A549 (cell line): ENCODE data around the gene TRAPPC4. TPM values are rescaled to one million over a fixed set of nuclear protein-coding genes. Genes with fewer than 3 reads are reported as not detected.
A peak's percentile ranks its signal among the peaks of the same experiment; 100 is the strongest.

Experiments
- ATAC-seq, 2 experiments: fragments of 200-7000 bp in 1 of 2; fragments of >200 bp in 1 of 2; cut with Nextera tagmentation in 1 of 2; cut with Tn5 transposase in 1 of 2; 3 replicates each; pipeline versions ENCODE4 v1.8.0 to v1.9.1; 2018 to 2020; ENCODE audit warnings: mild to moderate bottlenecking in 1 of 2, moderate library complexity in 1 of 2
- CTCF ChIA-PET: fragments of 300-600 bp; sonication (Branson Sonifier 250); formaldehyde crosslinking; extraction: SDS; loops from one replicate; lab custom pipeline; 2021; ENCODE audit warnings: antibody characterized with exemption, inconsistent platforms; lab: Yijun Ruan, JAX
- POLR2A ChIA-PET: fragments of 350-600 bp; formaldehyde crosslinking; extraction: SDS; loops from one replicate; lab custom pipeline; 2021; ENCODE audit warnings: antibody characterized with exemption, inconsistent platforms; lab: Yijun Ruan, JAX
- DNase-seq, 2 experiments: peaks; one replicate each; pipeline versions ENCODE4 v3.0.0 to v3.0.0-alpha.2; 2011 to 2016; ENCODE audit warnings: low read depth in 1 of 2, low spot score in 1 of 2
- FAIRE-seq: peaks from 2 replicates; lab custom pipeline; 2011; peaks lifted over from hg19 to GRCh38; lab: Jason Lieb, UNC
- H3K27ac ChIP-seq, 2 experiments: fragments of >200 bp; sonication (Bioruptor Twin); formaldehyde crosslinking; 3 replicates each; pipeline ENCODE4 v1.5.1; 2016 to 2017
- H3K4me1 ChIP-seq: fragments of >200 bp; sonication (Bioruptor Twin); formaldehyde crosslinking; 3 replicates; pipeline ENCODE4 v1.6.1; 2016
- H3K4me2 ChIP-seq: fragments of >200 bp; sonication (Bioruptor Twin); formaldehyde crosslinking; 3 replicates; pipeline ENCODE4 v1.6.1; 2016
- H3K4me3 ChIP-seq: fragments of >200 bp; sonication (Bioruptor Twin); formaldehyde crosslinking; 3 replicates; pipeline ENCODE4 v1.5.1; 2016
- H3K9me3 ChIP-seq: fragments of >200 bp; sonication (Bioruptor Twin); formaldehyde crosslinking; 3 replicates; pipeline ENCODE4 v1.6.1; 2016
- CBX8 ChIP-seq: fragments of 200-600 bp; sonication (generic); IDR thresholded peaks from 2 replicates; pipeline ENCODE4 v1.6.1; 2016
- CHD4 ChIP-seq: fragments of 200-600 bp; sonication (generic); IDR thresholded peaks from 2 replicates; pipeline ENCODE4 v1.6.1; 2016; ENCODE audit warnings: antibody characterized with exemption, mild to moderate bottlenecking, borderline replicate concordance
- EP300 ChIP-seq, 2 experiments: fragments of >200 bp; sonication (Bioruptor Twin); formaldehyde crosslinking; IDR thresholded peaks; 2 replicates in 1 of 2; 3 replicates in 1 of 2; pipeline ENCODE4 v1.6.1; 2016 to 2017
- HEYL ChIP-seq: fragments of 250-450 bp; sonication (Bioruptor Pico); IDR thresholded peaks from 2 replicates; pipeline ENCODE4 v1.8.0; 2021; ENCODE audit warnings: mild to moderate bottlenecking, moderate library complexity
- HOXA7 ChIP-seq: fragments of 250-450 bp; sonication (Bioruptor Pico); IDR thresholded peaks from 2 replicates; pipeline ENCODE4 v1.5.0; 2020; ENCODE audit warnings: mild to moderate bottlenecking, moderate library complexity
- HOXB13 ChIP-seq: fragments of 250-450 bp; sonication (Bioruptor Pico); IDR thresholded peaks from 2 replicates; pipeline ENCODE4 v1.5.0; 2020; ENCODE audit warnings: low read depth, mild to moderate bottlenecking, moderate library complexity
- JUN ChIP-seq, 2 experiments: fragments of >200 bp; sonication (Bioruptor Twin); formaldehyde crosslinking; IDR thresholded peaks; 2 replicates in 1 of 2; 3 replicates in 1 of 2; pipeline ENCODE4 v1.6.1; 2016 to 2017
- MAZ ChIP-seq: fragments of 150-350 bp; IDR thresholded peaks from 2 replicates; pipeline ENCODE4 v1.6.1; 2014; ENCODE audit warnings: antibody characterized with exemption, low read depth, low read length, borderline replicate concordance
- NFE2L2 ChIP-seq: fragments of 150-350 bp; conservative IDR thresholded peaks from 2 replicates; pipeline ENCODE4 v1.6.1; 2014; ENCODE audit warnings: low read length
- NPAS2 ChIP-seq: fragments of 250-450 bp; sonication (Bioruptor Pico); IDR thresholded peaks from 2 replicates; pipeline ENCODE4 v1.8.0; 2022; ENCODE audit warnings: mild to moderate bottlenecking, moderate library complexity, borderline replicate concordance
- POLR2A ChIP-seq: IDR thresholded peaks from 2 replicates; pipeline ENCODE4 v1.6.1; 2012; ENCODE audit warnings: mild to moderate bottlenecking, low read length
- RNF2 ChIP-seq: fragments of 200-600 bp; sonication (generic); IDR thresholded peaks from 2 replicates; pipeline ENCODE4 v1.6.1; 2016; ENCODE audit warnings: low read depth, mild to moderate bottlenecking, antibody characterized with exemption, moderate library complexity, borderline replicate concordance
- SMC3 ChIP-seq: fragments of >200 bp; sonication (Bioruptor Twin); formaldehyde crosslinking; IDR thresholded peaks from 3 replicates; pipeline ENCODE4 v1.6.1; 2018; ENCODE audit warnings: inconsistent platforms
- ZSCAN20 ChIP-seq: fragments of 250-450 bp; sonication (Bioruptor Pico); IDR thresholded peaks from 2 replicates; pipeline ENCODE4 v1.8.0; 2022; ENCODE audit warnings: mild to moderate bottlenecking, moderate library complexity
- WGBS: methylation state at CpG from one replicate; pipeline ENCODE4 v1.1.6; 2017; ENCODE audit errors: missing lambda C conversion rate; 5-methylcytosine and 5-hydroxymethylcytosine counted together
- polyA plus RNA-seq, 4 experiments: library from polyadenylated mRNA; depleted of rRNA in 3 of 4; stranded (reverse); fragments of >200 nt; fragmentation: RNase III in 1 of 4; extraction: RNeasy Plus Mini Kit Qiagen cat#74134 plus additional on column Dnase treatment in 1 of 4; gene quantifications; 2 replicates in 3 of 4; 3 replicates in 1 of 4; pipeline ENCODE4 v1.2.3, GENCODE V29; 2011 to 2017
- TF ChIP-seq, protein P1 (sequence below): IDR thresholded peaks from 2 replicates; pipeline ENCODE4 v1.6.1; 2012
- TF ChIP-seq, protein P2 (sequence below): IDR thresholded peaks from 2 replicates; pipeline ENCODE4 v1.6.1; 2012
- TF ChIP-seq, protein P3 (sequence below): fragments of 250-450 bp; sonication (Bioruptor Pico); IDR thresholded peaks from 2 replicates; pipeline ENCODE4 v1.5.0; 2021; ENCODE audit warnings: mild to moderate bottlenecking, moderate library complexity, borderline replicate concordance
- TF ChIP-seq, protein P4 (sequence below): fragments of 200-600 bp; sonication (generic); IDR thresholded peaks from 2 replicates; pipeline ENCODE4 v1.6.1; 2016; ENCODE audit warnings: antibody characterized with exemption, mild to moderate bottlenecking, moderate library complexity
- TF ChIP-seq, protein P5 (sequence below): IDR thresholded peaks from 2 replicates; pipeline ENCODE4 v1.6.1; 2012; ENCODE audit warnings: low read depth, borderline replicate concordance

Gene TRAPPC4
- polyA plus RNA-seq, 2 of the 4 experiments (the other 2 are of a cell fraction), result 71.6 to 77.7 TPM

DNA sequence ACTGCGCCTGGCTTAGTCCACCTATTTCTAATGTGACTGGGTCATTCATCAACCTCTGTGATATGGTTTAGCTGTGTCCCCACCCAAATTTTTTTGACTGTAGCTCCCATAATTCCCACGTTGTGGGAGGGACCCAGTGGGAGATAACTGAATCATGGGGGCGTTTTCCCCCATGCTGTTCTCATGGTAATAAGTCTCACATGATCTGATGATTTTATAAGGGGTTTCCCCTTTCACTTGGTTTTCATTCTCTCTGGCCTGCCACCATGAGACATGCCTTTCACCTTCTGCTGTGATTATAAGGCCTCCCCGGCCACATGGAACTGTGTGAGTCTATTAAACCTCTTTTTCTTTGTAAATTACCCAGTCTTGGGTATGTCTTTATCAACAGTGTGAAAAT is 11.9 kb upstream of the TRAPPC4 start:
- Histone ChIP-seq H3K27ac (no peak overlapping the region), H3K4me3 (no peak overlapping the region), H3K4me1 (no peaks in the 10 kb centered on the region), H3K9me3 (no peaks in the 10 kb centered on the region), H3K4me2 (no peak overlapping the region)
- 79% methylated on average over 4 of the region's 4 CpGs for WGBS
- POLR2A ChIA-PET, result no interaction called here
- no peak for FAIRE-seq
- DNase-seq, result no peak
- no peak for TF ChIP-seq HEYL
- no peak for TF ChIP-seq HOXB13 (CRISPR knock-in tag)
- TF ChIP-seq EP300 (IDR thresholded peaks at IDR 0.05), result no peak
- no peak for TF ChIP-seq NPAS2 (CRISPR knock-in tag)
- TF ChIP-seq, protein P1, sequence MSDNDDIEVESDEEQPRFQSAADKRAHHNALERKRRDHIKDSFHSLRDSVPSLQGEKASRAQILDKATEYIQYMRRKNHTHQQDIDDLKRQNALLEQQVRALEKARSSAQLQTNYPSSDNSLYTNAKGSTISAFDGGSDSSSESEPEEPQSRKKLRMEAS, result no peak
- no peak for TF ChIP-seq CHD4
- no peak for TF ChIP-seq HOXA7
- TF ChIP-seq JUN (IDR thresholded peaks at IDR 0.05), result no peak
- TF ChIP-seq, protein P2, sequence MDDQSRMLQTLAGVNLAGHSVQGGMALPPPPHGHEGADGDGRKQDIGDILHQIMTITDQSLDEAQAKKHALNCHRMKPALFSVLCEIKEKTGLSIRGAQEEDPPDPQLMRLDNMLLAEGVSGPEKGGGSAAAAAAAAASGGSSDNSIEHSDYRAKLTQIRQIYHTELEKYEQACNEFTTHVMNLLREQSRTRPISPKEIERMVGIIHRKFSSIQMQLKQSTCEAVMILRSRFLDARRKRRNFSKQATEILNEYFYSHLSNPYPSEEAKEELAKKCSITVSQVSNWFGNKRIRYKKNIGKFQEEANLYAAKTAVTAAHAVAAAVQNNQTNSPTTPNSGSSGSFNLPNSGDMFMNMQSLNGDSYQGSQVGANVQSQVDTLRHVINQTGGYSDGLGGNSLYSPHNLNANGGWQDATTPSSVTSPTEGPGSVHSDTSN, result no peak
- TF ChIP-seq, protein P3, sequence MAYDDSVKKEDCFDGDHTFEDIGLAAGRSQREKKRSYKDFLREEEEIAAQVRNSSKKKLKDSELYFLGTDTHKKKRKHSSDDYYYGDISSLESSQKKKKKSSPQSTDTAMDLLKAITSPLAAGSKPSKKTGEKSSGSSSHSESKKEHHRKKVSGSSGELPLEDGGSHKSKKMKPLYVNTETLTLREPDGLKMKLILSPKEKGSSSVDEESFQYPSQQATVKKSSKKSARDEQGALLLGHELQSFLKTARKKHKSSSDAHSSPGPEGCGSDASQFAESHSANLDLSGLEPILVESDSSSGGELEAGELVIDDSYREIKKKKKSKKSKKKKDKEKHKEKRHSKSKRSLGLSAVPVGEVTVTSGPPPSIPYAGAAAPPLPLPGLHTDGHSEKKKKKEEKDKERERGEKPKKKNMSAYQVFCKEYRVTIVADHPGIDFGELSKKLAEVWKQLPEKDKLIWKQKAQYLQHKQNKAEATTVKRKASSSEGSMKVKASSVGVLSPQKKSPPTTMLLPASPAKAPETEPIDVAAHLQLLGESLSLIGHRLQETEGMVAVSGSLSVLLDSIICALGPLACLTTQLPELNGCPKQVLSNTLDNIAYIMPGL (CRISPR knock-in tag), result no peak
- TF ChIP-seq, protein P4, sequence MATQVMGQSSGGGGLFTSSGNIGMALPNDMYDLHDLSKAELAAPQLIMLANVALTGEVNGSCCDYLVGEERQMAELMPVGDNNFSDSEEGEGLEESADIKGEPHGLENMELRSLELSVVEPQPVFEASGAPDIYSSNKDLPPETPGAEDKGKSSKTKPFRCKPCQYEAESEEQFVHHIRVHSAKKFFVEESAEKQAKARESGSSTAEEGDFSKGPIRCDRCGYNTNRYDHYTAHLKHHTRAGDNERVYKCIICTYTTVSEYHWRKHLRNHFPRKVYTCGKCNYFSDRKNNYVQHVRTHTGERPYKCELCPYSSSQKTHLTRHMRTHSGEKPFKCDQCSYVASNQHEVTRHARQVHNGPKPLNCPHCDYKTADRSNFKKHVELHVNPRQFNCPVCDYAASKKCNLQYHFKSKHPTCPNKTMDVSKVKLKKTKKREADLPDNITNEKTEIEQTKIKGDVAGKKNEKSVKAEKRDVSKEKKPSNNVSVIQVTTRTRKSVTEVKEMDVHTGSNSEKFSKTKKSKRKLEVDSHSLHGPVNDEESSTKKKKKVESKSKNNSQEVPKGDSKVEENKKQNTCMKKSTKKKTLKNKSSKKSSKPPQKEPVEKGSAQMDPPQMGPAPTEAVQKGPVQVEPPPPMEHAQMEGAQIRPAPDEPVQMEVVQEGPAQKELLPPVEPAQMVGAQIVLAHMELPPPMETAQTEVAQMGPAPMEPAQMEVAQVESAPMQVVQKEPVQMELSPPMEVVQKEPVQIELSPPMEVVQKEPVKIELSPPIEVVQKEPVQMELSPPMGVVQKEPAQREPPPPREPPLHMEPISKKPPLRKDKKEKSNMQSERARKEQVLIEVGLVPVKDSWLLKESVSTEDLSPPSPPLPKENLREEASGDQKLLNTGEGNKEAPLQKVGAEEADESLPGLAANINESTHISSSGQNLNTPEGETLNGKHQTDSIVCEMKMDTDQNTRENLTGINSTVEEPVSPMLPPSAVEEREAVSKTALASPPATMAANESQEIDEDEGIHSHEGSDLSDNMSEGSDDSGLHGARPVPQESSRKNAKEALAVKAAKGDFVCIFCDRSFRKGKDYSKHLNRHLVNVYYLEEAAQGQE, result no peak
- TF ChIP-seq POLR2A, result no peak
- no peak for TF ChIP-seq NFE2L2
- no peak for TF ChIP-seq RNF2
- CTCF ChIA-PET, result no interaction called here
- no peak for ATAC-seq

DNA sequence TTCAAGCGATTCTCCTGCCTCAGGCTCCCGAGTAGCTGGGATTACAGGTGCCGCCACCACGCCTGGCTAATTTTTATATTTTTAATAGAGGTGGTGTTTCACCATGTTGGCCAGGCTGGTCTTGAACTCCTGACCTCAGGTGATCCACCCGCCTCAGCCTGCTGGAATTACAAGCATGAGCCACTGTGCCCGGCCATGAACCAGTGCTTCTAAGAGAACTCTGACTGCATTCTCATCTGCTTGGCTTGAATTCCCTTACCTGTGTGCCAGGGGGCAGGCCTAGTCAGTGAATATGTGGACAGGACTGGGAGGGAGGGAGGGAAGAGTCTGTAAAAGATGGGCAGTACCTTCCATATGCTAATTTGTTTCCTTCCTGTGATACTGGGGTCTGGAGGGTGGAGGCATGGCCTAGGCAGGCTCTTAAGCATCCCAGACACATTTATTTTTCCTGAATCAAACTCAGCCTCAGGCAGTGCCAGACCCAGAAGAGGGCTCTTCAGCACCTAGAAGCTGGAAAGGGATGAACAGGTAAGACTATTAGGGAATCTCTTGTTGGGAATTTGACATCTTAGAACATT is 7.0 kb upstream of the TRAPPC4 start:
- TF ChIP-seq NFE2L2, result no peak
- TF ChIP-seq, protein P5, sequence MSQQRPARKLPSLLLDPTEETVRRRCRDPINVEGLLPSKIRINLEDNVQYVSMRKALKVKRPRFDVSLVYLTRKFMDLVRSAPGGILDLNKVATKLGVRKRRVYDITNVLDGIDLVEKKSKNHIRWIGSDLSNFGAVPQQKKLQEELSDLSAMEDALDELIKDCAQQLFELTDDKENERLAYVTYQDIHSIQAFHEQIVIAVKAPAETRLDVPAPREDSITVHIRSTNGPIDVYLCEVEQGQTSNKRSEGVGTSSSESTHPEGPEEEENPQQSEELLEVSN, result no peak
- TF ChIP-seq MAZ, result no peak
- TF ChIP-seq RNF2, result no peak
- no peak for TF ChIP-seq ZSCAN20 (CRISPR knock-in tag)
- TF ChIP-seq CBX8, result no peak
- no peak for TF ChIP-seq SMC3
- no peak for TF ChIP-seq JUN (IDR thresholded peaks at IDR 0.05)
- POLR2A ChIA-PET, result no interaction called here
- DNase-seq (no peak), ATAC-seq (peak; percentile 36; a peak in 4 of 6 replicates), FAIRE-seq (no peak)
- no peak overlapping the region for H3K4me3 ChIP-seq
- H3K4me1 ChIP-seq, result peaks cover 14% of the 10 kb centered on the region
- 90% methylated on average over 5 of the region's 6 CpGs for WGBS
- CTCF ChIA-PET, result no interaction called here
- H3K27ac ChIP-seq, result no peak overlapping the region
- no peak overlapping the region for H3K4me2 ChIP-seq
- H3K9me3 ChIP-seq, result no peaks in the 10 kb centered on the region
